Suppressor macrophage (primary cell): ENCODE data around the gene KANK2.

ENCODE experiments used
- DNase-seq, 4 experiments: peaks; one replicate each; pipeline ENCODE4 v3.0.0-alpha.2; 2020 to 2022

The KANK2 gene

GRCh38 chr19:11225815-11226214 is 28.5 kb upstream of the KANK2 start:
- DNase-seq, result no peak

- DNase-seq, result no peak
Observed at GRCh38 chr19:11225172-11225571, 27.8 kb upstream of the KANK2 start.

- DNase-seq, result no peak
Observed at GRCh38 chr19:11224429-11224828, 27.1 kb upstream of the KANK2 start.

- DNase-seq, result no peak
Observed at GRCh38 chr19:11223200-11223599, 25.9 kb upstream of the KANK2 start.

GRCh38 chr19:11221082-11221598 is 23.8 kb upstream of the KANK2 start:
- no peak for DNase-seq

- no peak for DNase-seq
Observed at GRCh38 chr19:11214387-11214786, 17.0 kb upstream of the KANK2 start.

- DNase-seq, result no peak
Observed at GRCh38 chr19:11210656-11210928, 13.2 kb upstream of the KANK2 start.

GRCh38 chr19:11209839-11210655 is 12.7 kb upstream of the KANK2 start:
- DNase-seq, result peak in 1 of 4 experiments; percentile 16

- peak in 2 of 4 experiments; percentile 17 to 29 for DNase-seq
Observed at GRCh38 chr19:11208561-11209471, 11.5 kb upstream of the KANK2 start.

- no peak for DNase-seq
Observed at GRCh38 chr19:11205939-11206570, 8.7 kb upstream of the KANK2 start.

- DNase-seq, result no peak
Observed at GRCh38 chr19:11204943-11205349, 7.6 kb upstream of the KANK2 start.

GRCh38 chr19:11204076-11204602 is 6.8 kb upstream of the KANK2 start:
- no peak for DNase-seq

- DNase-seq, result peak; percentile 54 to 69 (median 56)
Observed at GRCh38 chr19:11203194-11204075, 6.1 kb upstream of the KANK2 start.

GRCh38 chr19:11202488-11203193 is 5.3 kb upstream of the KANK2 start:
- no peak for DNase-seq

GRCh38 chr19:11201791-11202190 is 4.4 kb upstream of the KANK2 start:
- DNase-seq, result no peak

GRCh38 chr19:11200931-11201330 is 3.6 kb upstream of the KANK2 start:
- DNase-seq, result no peak

GRCh38 chr19:11200015-11200574 is 2.8 kb upstream of the KANK2 start:
- DNase-seq, result no peak

GRCh38 chr19:11199517-11199916 is 2.2 kb upstream of the KANK2 start:
- DNase-seq, result no peak

GRCh38 chr19:11198769-11199424 is 1.6 kb upstream of the KANK2 start:
- no peak for DNase-seq

GRCh38 chr19:11198175-11198534 is 810 bp upstream of the KANK2 start:
- DNase-seq, result no peak
